Measurements from ENCODE around the gene NDRG3.
"Not testable (repeated sequence)": the region's sequence is repeated elsewhere in the genome, so short reads cannot be mapped to it uniquely, and the experiment has no call there.

NDRG3 gene

DNA sequence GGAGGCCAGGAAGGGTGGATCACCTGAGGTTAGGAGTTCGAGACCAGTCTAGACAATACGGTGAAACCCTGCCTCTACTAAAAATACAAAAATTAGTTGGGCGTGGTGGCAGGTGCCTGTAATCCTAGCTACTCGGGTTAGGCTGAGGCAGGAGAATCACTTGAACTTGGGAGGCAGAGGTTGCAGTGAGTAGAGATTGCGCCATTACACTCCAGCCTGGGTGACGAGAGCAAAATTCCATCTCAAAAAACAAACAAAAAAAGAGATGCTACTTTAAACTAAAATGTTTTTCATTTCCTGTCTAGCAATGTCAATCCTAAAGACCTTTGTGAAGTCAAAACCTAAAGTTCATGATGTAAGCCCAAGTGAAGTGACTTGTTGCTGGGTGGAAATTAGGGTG lies 14.8 kb upstream of the NDRG3 start:
- DNase-seq (ENCODE audit: low read depth in 2 of 2) = no peak

DNA sequence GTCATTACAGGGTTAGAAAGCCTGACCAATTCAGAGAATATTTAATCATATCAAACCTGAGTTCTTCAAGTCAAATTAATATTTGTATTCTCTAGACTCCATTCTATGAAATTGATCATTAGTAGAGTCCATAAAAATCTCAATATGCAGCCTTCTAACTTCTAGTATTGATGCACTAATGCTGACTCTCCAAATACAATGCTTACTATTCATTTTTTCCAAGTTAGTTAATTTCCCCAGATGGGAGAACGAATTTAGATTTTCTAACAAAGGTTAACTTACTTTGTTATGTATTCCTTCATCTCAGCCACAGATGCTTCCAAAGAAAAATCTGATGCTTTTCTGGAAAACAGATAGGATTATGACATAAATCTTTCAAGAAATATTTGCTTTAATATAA lies 12.4 kb upstream of the NDRG3 start:
- no peak for DNase-seq (ENCODE audit: low read depth in 2 of 2)

DNA sequence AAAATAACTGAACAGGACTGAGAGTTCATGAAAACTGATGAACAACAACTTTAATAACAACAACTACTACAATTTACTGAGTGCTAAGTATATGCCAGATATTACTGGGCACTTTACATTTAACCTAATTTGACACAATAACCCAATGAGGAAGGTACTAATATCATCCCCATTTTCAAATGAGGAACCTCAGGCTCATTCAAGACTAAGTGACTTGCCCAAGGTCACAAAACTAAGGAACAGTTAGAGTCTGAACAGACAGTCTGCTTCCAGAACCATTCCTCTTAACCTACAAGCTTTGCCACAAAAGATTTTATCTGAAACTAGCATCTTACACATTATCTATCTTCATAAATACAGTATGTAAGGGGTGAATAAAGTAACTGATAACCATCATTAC lies 10.6 kb upstream of the NDRG3 start:
- DNase-seq (ENCODE audit: low read depth in 2 of 2) = no peak

DNA sequence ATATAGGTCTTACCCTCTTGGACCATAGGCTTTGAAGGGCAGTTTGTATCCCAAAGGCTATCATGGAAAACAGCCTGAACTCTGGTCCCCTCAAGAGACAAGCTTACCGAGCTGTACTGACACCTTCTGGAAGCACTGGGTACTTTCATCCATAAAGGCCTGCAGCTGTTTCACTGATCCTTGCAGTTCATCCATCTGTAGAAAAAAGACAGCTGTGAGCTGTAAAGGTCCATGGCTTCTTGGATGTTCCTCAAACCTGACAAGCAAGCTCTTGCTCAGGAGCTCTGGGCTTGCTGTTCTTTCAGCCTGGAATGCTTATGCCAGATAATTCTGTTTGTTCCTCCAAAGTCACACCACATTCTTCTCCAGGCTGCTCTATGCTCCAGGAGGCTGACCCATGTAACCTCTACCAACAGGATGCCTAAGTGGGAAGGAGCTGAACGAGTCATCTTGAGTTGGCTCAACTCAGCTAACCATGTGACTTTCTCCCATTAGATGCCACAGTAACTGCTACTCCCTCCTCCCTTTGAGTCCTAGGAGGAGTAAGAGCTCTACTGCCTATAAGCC lies 8.8 kb upstream of the NDRG3 start:
- DNase-seq (ENCODE audit: low read depth in 2 of 2) = no peak

DNA sequence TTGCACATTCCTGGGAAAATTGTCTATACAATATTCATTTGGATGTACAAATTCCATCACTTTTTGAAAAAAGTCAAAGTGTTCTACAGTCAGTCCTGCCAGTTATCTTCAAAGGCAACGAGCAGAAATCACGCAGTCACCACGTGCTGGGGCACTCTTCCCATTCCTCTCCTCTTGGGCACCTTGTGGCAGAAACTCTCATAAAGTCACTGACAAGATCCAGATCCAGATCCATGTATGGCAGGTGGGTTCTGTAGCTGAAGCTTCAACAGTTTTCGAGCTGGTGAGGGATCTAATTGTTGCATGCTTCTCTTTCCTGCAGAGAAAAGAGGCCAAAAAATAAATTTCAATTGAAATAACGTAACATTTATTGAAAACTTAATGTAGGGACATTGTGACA lies 6.7 kb upstream of the NDRG3 start:
- no peak for DNase-seq (ENCODE audit: low read depth in 2 of 2)

DNA sequence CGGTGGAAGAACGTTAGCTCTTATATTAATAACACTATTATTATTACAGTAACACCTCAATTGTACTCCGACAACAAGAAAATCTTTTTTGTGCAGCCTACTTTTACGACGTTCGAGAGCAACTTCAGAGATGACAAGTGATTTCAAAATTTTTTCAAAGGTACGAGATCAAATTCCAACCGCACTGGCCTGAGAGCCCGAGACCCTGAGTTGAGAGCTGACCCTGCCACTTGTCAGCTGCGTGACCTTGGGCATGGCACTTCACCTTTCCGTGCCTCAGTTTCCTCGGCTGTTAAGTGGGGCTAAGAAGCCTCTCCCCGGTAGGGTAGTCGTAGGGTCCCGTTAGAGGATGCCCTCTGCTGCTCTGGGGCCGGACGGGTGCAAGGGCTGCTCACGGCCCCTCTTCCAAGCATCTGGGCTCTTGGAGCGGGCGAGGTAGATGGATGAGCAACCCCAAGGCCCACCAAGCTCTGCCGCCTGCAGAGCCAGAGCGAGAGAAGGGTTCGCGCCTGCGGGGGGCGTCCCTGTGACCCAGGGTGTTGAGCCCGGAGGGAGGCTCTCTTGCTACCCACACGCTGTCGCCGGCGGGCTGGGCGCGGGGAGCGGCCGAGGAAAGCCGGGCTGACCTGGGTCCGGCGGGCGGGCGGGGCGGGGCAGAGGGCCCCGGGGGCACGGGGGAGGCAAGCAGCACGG lies 510 bp downstream of the NDRG3 start:
- DNase-seq (ENCODE audit: low read depth in 2 of 2) = no peak

DNA sequence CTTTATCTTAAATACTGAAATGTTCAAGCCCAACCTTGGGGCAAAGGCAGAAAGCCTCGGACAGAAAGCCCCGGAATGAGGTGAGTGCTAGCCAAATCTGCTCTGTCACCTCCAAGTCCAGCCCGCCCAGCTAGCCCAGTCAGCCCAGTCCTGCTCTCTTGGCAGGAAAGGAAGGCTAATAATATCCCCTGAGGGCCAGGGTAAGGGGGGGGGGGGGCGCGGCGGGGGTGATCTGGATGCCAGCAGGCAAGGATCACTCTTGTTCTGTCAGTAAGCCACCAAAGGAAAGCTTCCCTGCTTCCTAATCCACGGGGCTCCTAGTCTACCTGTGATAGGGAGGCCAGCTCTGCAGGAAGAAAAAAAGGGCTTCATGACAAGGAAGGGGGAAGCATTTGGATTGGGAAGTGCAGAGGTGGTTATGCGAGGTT lies 1.1 kb downstream of the NDRG3 start:
- no peak for DNase-seq (ENCODE audit: low read depth in 2 of 2)

DNA sequence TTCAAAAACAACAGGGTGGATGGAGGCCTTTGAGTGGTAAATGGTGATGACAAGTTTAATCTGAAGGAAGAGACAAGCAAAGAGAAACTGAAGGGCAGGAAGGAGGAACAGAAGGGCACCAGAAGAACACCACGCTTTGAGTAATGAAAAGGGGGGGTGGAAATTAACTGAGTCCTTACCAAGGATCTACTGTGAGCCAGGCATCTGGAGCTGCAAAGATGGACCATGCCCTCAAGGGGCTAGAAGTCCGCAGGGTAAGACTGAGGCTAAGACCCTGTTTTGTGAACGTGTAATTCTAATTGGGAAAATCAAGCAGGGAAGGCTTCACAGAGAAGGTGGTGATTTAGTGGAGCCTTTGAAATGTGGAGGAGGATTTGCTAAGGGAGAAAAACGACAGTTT lies 1.6 kb downstream of the NDRG3 start:
- DNase-seq (ENCODE audit: low read depth in 2 of 2) = no peak

DNA sequence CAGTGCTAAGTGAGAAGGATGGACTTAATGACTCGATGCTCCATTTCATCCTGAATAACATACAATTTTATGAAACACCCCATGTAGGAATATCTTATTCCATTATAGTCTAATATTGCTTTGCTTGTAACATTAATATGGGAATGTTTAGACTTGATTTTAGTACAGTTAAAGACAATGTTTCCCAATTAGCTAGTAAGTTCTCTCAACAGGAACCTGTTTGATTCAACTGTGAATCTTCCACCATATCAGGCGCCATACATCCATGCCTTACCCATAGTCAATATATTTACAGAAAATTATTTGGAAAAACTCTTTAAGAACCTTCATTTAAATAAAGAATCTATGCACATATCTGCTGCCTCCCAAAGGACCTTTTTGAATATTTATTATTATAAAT lies 3.3 kb downstream of the NDRG3 start:
- no peak for DNase-seq (ENCODE audit: low read depth in 2 of 2)

DNA sequence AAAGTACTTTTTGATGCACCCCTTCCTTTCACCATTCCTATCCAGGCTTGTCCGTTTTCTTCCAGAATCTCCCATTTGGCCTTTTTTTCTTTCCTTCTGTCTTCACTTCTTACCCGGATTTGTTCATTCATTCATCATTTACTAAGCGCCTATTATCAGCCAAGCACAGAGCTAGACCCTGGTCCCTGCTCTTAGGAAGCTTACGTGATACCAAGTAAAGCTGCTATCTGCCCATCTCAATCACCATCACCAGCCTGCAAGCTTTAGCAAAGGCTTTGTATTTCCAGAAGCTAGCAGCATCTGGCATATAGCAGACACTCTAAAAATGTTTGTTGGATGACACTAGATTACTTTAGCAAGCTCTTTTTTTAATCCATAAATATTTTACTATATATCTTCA lies 4.8 kb downstream of the NDRG3 start:
- no peak for DNase-seq (ENCODE audit: low read depth in 2 of 2)

DNA sequence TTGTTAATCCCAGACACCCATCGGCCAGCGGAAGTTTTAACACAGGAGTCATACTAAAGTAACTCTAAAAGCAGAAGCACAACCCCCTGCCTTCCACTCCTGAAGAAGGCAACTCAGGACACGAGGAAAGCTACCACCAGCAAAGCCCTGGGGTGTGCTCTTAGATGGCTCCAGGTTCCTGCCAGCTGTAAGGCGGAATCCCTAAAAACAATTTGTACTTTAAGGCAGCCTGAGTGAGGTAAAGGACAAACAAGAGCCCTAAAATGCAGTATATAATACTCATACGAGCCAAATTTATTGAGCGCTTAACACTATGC lies 8.7 kb downstream of the NDRG3 start:
- DNase-seq (ENCODE audit: low read depth in 2 of 2) = no peak

DNA sequence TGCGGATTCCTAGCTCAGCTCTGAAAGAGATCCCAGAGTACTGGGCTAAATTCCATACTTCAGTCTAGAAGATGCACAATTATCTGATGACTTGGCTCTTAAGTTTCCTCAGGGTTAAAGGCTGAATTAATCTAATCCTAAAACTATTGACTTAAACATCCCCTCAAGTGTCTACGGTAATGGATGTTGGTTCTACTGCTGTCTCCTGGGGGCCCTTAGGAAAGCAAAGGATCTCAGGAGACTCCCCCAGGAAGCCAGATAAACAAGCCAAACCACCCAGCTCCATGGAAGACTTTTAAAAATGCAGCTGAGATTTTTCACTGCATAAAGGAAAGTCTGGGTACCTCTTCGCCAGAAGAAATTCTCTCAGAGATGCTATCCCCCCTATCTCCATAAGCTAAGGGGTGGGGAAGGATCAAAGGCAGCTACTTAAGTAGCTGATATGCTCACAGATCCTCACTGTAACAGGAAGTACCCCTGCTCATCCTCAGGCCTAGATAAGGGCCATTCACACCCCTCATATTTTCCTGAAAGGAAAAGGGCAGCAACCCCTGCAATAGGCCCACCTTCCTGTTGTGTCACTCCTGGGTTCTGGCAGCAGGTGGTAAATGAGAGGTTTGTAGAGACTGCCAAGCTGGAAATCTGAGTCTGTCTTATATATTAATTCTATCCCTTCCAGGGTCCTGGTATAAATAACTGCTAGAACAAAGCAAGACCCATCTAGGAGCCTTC lies 9.3 kb downstream of the NDRG3 start:
- no peak for DNase-seq (ENCODE audit: low read depth in 2 of 2)

DNA sequence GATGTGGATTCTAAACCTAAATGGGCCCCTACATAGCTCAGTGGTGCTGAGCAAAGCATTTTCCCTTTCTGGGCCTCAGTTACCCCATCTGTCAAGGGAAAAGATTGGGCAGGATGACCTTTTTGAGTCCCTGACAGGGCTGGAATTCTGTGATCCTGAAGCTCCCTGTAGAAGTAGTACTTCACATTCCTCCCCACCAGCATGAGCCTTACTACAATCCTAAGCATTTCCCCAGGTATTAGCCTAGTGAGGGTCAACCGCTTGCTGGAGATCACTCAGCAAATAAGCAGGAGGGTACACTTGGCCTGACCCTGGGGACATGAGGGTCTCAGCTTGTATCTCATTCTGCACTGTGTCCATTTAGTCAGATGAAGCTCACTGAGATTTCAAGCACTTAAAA lies 13.4 kb downstream of the NDRG3 start:
- DNase-seq (ENCODE audit: low read depth in 2 of 2) = no peak

DNA sequence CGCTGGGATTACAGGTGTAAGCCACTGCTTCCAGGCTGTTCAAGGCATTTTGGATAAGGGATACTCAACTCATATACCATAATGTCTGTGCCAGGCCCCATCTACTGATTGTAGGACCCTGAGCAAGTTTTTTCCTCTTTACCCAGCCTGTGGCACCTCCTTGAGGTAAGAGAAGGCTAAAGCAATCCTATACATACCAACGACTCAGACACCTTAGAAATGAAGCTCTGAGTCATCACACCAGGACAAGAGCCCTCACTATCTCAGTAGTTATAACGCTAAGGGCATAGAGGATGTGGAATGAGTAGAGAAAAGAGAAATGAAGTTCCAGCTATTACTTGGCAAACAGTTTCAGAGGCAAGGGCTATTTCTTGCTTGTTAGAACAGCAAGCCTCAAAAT lies 16.9 kb downstream of the NDRG3 start:
- DNase-seq (ENCODE audit: low read depth in 2 of 2) = no peak

DNA sequence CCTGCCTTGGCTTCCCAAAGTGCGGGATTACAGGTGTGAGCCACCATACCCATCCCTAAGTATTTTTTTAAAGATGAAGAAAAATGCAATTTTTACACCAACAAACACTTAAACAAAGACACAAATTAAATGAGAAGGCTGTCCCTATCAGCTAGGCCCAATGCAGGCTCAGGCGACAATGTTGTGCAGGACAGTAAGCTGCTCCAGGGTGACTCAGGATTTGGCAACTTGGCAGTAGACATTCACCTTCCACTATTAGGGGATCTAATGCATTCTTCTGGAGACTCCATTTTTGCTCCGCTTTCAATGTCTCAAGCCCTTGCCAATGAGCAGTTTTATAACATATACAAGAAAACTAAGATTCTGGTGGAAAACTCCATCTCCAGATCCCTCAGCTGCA lies 19.7 kb downstream of the NDRG3 start:
- DNase-seq (ENCODE audit: low read depth in 2 of 2) = no peak

DNA sequence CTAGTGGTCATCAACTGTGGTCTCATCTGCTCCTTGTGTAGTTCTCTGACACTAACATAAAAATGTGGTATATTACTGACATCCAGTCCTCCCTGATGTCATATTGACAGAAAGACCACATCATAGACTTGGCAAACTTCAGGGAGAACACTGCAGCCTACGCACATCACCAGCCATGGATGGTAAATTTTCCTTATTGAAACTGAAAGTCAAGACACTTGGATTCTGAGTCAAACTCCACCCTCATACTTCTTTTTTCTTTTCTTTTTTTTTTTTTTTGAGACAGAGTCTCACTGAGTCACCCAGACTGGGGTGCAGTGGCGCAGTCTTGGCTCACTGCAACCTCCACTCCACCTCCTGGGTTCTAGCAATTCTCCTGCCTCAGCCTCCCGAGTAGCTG lies 25.4 kb downstream of the NDRG3 start:
- no peak for DNase-seq (ENCODE audit: low read depth in 2 of 2)

DNA sequence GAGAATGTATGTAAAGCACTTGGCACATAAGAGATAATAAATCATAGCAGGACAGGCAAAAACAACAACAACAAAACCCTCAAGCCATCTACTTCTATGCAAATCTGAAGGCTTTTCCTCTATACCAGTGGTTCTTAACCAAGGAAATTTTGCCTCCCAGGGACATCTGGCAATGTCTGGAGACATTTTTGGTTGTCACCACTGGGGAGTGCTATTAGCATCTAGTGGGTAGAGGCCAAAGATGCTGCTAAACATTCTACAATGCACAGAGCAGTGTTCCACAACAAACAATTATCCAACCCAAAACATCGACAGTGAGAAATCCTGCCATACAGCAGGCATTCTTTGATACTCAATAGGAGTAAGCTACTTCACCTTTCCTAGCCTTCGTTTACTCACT lies 28.2 kb downstream of the NDRG3 start:
- no peak for DNase-seq (ENCODE audit: low read depth in 2 of 2)

DNA sequence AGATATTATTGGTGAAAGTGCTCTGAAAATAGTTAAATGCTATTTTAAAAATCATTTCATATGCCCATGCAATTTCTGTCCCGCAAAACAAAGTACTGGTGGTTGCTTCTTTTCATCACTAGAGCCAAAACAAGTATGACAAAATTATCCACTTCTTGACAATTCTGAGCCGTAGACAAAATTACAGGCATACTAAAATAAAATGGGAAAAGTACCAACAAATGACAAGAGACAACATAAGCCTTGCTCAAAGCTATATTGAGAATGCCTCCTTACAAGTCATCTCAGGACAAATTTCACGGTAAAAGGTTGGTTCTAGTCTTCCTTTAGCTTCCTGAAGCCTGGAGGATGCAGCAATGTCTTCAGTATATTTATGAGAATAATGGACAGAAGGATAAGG lies 28.9 kb downstream of the NDRG3 start:
- no peak for DNase-seq (ENCODE audit: low read depth in 2 of 2)

DNA sequence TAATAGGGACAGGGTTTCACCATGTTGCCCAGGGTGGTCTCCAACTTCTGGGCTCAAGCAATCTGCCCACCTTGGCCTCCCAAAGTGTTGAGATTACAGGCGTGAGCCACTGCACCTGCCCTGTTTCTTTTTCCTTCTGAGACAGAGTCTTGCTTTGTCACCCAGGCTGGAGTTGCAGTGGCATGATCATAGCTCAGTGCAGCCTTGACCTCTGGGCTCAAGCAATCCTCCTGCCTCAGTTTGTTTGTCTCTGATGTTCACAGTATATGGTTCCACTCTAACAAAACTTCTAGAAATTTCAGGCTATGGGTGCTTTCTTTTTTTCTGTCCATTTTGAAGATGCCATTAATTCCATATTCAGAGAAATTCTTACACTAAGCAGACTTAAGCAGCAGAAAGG lies 33.1 kb downstream of the NDRG3 start:
- no peak for DNase-seq (ENCODE audit: low read depth in 2 of 2)

DNA sequence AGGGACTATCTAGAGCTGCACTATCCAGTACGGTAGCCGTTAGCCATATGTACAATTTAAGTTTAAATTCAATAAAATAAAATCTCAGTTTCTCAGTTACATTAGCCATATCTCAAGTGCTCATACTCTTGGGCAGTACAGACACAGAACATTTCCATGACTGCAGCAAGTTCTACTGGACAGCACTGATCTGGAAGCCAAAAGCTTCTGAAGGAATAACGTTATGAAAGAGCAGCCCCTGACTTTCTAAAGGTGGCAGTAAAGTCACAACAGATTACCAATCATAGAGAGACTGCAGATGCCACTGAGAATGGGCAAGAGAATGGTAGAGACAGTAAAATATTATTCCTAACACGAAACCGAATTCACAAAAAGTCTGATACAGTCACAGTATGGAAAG lies 36.8 kb downstream of the NDRG3 start:
- no peak for DNase-seq (ENCODE audit: low read depth in 2 of 2)

DNA sequence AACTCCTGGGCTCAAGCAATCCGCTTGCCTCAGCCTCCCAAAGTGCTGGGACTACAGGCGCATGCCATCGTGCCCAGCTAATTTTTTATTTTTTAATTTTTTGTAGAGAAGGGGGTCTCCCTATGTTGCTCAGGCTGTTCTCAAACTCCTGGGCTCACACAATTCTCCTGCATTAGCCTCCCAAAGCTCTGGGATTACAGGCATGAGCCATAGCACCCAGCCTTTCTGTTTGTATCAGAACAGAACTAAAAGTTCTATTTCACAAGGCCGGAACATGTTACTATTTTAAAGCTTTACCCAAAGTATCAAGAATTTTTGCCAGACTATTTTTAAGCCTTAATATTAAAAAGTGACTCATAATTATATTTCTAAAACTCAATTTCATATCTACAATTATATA lies 42.4 kb downstream of the NDRG3 start:
- no peak for DNase-seq (ENCODE audit: low read depth in 2 of 2)

DNA sequence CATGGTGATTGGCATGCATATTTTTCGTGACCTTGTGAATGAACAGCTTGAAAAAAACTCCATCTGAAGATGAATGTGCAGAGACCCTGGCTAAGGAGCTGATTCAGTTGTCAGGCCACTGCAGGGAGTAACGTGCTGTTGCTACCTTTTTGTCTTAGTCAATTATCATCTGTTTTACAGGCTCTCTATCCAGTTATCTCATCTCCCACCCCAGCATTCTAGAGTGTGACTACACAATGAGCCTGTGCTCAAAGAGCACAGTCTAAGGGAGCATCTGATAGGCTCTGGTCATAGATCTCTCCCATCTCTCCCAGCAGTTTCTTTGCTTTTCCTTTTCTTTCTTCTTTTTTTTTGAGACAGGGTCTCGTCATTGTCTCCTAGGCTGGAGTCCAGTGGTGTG lies 45.5 kb downstream of the NDRG3 start:
- no peak for DNase-seq (ENCODE audit: low read depth in 2 of 2)

DNA sequence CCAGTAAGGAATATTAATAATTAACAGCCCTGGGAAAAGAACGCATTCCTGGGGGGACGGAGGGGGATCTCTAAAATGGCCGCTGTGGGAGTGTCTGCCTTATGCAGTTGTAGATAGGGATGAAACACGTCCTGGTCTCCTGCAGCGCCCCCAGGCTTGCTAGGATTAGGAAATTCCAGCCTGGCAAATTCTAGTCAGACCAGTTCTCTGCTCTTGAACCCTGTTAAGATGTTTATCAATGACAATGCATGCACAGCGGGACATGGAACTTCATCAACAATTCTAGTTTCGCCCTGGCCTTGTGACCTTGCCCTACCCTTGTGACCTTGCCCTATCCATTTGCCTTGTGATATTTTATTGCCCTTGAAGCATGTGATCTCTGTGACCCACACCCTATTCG lies 50.4 kb downstream of the NDRG3 start:
- not testable (repeated sequence) for DNase-seq (ENCODE audit: low read depth in 2 of 2)

DNA sequence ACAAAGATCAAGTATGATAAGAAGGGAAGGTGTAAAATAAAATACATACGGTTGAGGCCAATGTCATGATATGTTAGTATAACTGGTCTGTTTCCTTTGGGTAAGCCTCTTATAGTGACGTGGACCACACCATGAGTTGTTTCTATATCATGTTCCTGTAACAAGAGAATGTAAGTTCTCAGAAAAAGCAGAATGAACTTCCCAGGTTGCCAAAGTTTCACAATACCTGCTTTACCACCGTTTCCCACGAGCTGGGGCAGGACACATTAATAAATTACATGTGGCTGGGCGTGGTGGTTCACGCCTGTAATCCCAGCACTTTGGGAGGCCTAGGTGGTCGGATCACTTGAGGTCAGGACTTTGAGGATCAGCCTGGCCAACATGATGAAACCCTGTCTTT lies 57.3 kb downstream of the NDRG3 start:
- DNase-seq (ENCODE audit: low read depth in 2 of 2) = no peak
